Activated T-cell treated with anti-CD3 and anti-CD28 coated beads, Interleukin-2, amount 50 U/mL, for 48 hours (primary cell): Measurements from ENCODE around the gene COL25A1.

Source experiments
- DNase-seq, 2 experiments: peaks; one replicate each; pipeline ENCODE4 v3.0.0-alpha.2; 2020

COL25A1 gene

GRCh38 chr4:108793415-108793814 lies 509.0 kb downstream of the COL25A1 start:
- DNase-seq: no peak

- DNase-seq: no peak
Measured at GRCh38 chr4:108788731-108789130, 513.7 kb downstream of the COL25A1 start.

- no peak for DNase-seq
Measured at GRCh38 chr4:108787724-108788123, 514.7 kb downstream of the COL25A1 start.

- DNase-seq: no peak
Measured at GRCh38 chr4:108787106-108787505, 515.4 kb downstream of the COL25A1 start.

GRCh38 chr4:108786351-108786750 lies 516.1 kb downstream of the COL25A1 start:
- no peak for DNase-seq

- no peak for DNase-seq
Measured at GRCh38 chr4:108783665-108784463, 518.6 kb downstream of the COL25A1 start.

- DNase-seq: no peak
Measured at GRCh38 chr4:108779958-108780357, 522.5 kb downstream of the COL25A1 start.

- DNase-seq: no peak
Measured at GRCh38 chr4:108777388-108777787, 525.1 kb downstream of the COL25A1 start.

- DNase-seq: no peak
Measured at GRCh38 chr4:108775921-108776320, 526.5 kb downstream of the COL25A1 start.

GRCh38 chr4:108774809-108775530 lies 527.5 kb downstream of the COL25A1 start:
- no peak for DNase-seq

- no peak for DNase-seq
Measured at GRCh38 chr4:108772402-108772801, 530.1 kb downstream of the COL25A1 start.

GRCh38 chr4:108766058-108766457 lies 536.4 kb downstream of the COL25A1 start:
- no peak for DNase-seq

- DNase-seq: no peak
Measured at GRCh38 chr4:108763986-108764385, 538.5 kb downstream of the COL25A1 start.

- DNase-seq: no peak
Measured at GRCh38 chr4:108763226-108763593, 539.2 kb downstream of the COL25A1 start.

- peak; percentile 41 to 46 for DNase-seq
Measured at GRCh38 chr4:108762559-108763225, 539.8 kb downstream of the COL25A1 start, which contains the start of gene ETNPPL. Gene ETNPPL (minus strand): TSS chr4:108763053. CDS start chr4:108762898, 155 bp downstream.
